GM12878 (cell line): ENCODE results near the gene RNASEL.

Source experiments
- CEBPB ChIP-seq, 2 experiments: fragments of 150-350 bp in 1 of 2; IDR thresholded peaks; 2 replicates each; pipeline ENCODE4 v1.6.1; 2012 to 2014; ENCODE audit warnings: low read depth in 2 of 2, low read length in 2 of 2, borderline replicate concordance in 1 of 2, inconsistent platforms in 1 of 2
- CTCF ChIP-seq, 3 experiments: IDR thresholded peaks in 2 of 3; conservative IDR thresholded peaks in 1 of 3; 2 replicates each; pipeline ENCODE4 v1.5.1; 2011; ENCODE audit warnings: low read depth in 3 of 3, low read length in 3 of 3, mild to moderate bottlenecking in 3 of 3, control low read depth in 2 of 3, moderate library complexity in 2 of 3, inconsistent platforms in 1 of 3, mixed read lengths in 1 of 3; ENCODE audit not compliant: control insufficient read depth in 2 of 3, insufficient read depth in 1 of 3; ENCODE audit errors: extremely low read depth in 1 of 3
- EZH2 ChIP-seq: IDR thresholded peaks from 2 replicates; pipeline ENCODE4 v1.6.1; 2012; ENCODE audit warnings: low read depth, mild to moderate bottlenecking, control low read depth, inconsistent platforms, low read length, borderline replicate concordance; ENCODE audit not compliant: control insufficient read depth
- MAX ChIP-seq: IDR thresholded peaks from 2 replicates; pipeline ENCODE4 v1.6.1; 2012; ENCODE audit warnings: low read depth, low read length, improper control_type of control experiment
- POLR2AphosphoS5 ChIP-seq: IDR thresholded peaks from 2 replicates; pipeline ENCODE4 v1.6.1; 2011; ENCODE audit warnings: mild to moderate bottlenecking, low read length, inconsistent platforms
- SP1 ChIP-seq: IDR thresholded peaks from one replicate; pipeline ENCODE4 v1.6.1; 2011; ENCODE audit warnings: low read depth, low read length
- ZNF687 ChIP-seq: fragments of 450-650 bp; IDR thresholded peaks from 2 replicates; pipeline ENCODE4 v1.6.1; 2017; ENCODE audit warnings: mild to moderate bottlenecking, moderate library complexity

- no peak for TF ChIP-seq CTCF (IDR thresholded peaks at IDR 0.05 in 2 of 3, conservative IDR thresholded peaks at IDR 0.05 in 1 of 3; ENCODE audit: control insufficient read depth in 2 of 3, extremely low read depth in 1 of 3, insufficient read depth in 1 of 3, low read depth in 3 of 3, low read length in 3 of 3)
- no peak for TF ChIP-seq SP1
- TF ChIP-seq POLR2AphosphoS5 = no peak
- no peak for TF ChIP-seq MAX
- no peak for TF ChIP-seq CEBPB (IDR thresholded peaks at IDR 0.05; ENCODE audit: borderline replicate concordance in 1 of 2, low read depth in 2 of 2, low read length in 2 of 2)
- no peak for TF ChIP-seq EZH2
- no peak for TF ChIP-seq ZNF687
These were observed 464 bp upstream of the RNASEL start for GRCh38 chr1:182589520-182589919.
